Panc1 (cell line): ENCODE measurements around the gene DHRSX. TPM values are rescaled to one million over a fixed set of nuclear protein-coding genes. Genes with fewer than 3 reads are reported as not detected.

Source experiments
- ATAC-seq: fragments of 200-7000 bp; cut with Tn5 transposase; 2 replicates; pipeline ENCODE4 v1.9.1; 2020; ENCODE audit warnings: mild to moderate bottlenecking, moderate library complexity
- BruUV-seq: library from RNA; stranded (reverse); fragments of 400-500 nt; replicated peaks from 2 replicates; lab custom pipeline; 2021; lab: Mats Ljungman, UMichigan
- CTCF ChIA-PET: fragments of 300-600 bp; sonication (Branson Sonifier 250); formaldehyde crosslinking; loops from one replicate; lab custom pipeline; 2022; ENCODE audit warnings: antibody characterized with exemption; lab: Charles Lee
- POLR2A ChIA-PET: fragments of 300-600 bp; sonication (Branson Sonifier 250); formaldehyde crosslinking; loops from one replicate; lab custom pipeline; 2022; ENCODE audit warnings: antibody characterized with exemption; lab: Charles Lee
- DNase-seq: peaks from one replicate; pipeline ENCODE4 v3.0.0-alpha.2; 2010; ENCODE audit warnings: low read depth, low spot score
- H3K27ac ChIP-seq: 2 replicates; pipeline ENCODE4 v1.5.1; 2011; ENCODE audit warnings: mild to moderate bottlenecking, low read length, inconsistent platforms
- H3K27me3 ChIP-seq: fragments of 200-500 bp; sonication (Bioruptor generic); 2 replicates; pipeline ENCODE4 v1.6.0; 2014; ENCODE audit warnings: low read length, inconsistent platforms; ENCODE audit not compliant: control insufficient read depth, insufficient read depth
- H3K36me3 ChIP-seq: fragments of 200-500 bp; sonication (Bioruptor generic); 2 replicates; pipeline ENCODE4 v1.5.1; 2014; ENCODE audit warnings: inconsistent platforms, mild to moderate bottlenecking, low read length, moderate library complexity; ENCODE audit not compliant: control insufficient read depth, insufficient read depth
- H3K4me1 ChIP-seq: 2 replicates; pipeline ENCODE4 v1.5.1; 2011; ENCODE audit warnings: inconsistent platforms, mild to moderate bottlenecking, low read length, moderate library complexity; ENCODE audit not compliant: control insufficient read depth, insufficient read depth
- H3K4me3 ChIP-seq, 2 experiments: 2 replicates each; pipeline ENCODE4 v1.5.1; 2011 to 2012; ENCODE audit warnings: low read depth in 2 of 2, low read length in 2 of 2, mild to moderate bottlenecking in 2 of 2, inconsistent platforms in 1 of 2, moderate library complexity in 1 of 2
- H3K9me3 ChIP-seq: fragments of 200-500 bp; sonication (Bioruptor generic); 2 replicates; pipeline ENCODE4 v1.5.1; 2014; ENCODE audit warnings: low read depth, mild to moderate bottlenecking, inconsistent platforms, low read length, moderate library complexity; ENCODE audit not compliant: control insufficient read depth, insufficient read depth
- CTCF ChIP-seq: fragments of 450-650 bp; IDR thresholded peaks from 2 replicates; pipeline ENCODE4 v1.5.1; 2017; ENCODE audit warnings: mild to moderate bottlenecking
- POLR2AphosphoS5 ChIP-seq: IDR thresholded peaks from 2 replicates; pipeline ENCODE4 v1.6.1; 2012; ENCODE audit warnings: mild to moderate bottlenecking, low read depth, low read length, moderate library complexity
- REST ChIP-seq, 2 experiments: IDR thresholded peaks; 2 replicates each; pipeline ENCODE4 v1.6.1; 2011 to 2012; ENCODE audit warnings: low read depth in 2 of 2, control low read depth in 1 of 2, low read length in 1 of 2, mild to moderate bottlenecking in 1 of 2, moderate library complexity in 1 of 2; ENCODE audit not compliant: insufficient read depth in 1 of 2
- SIN3A ChIP-seq: IDR thresholded peaks from 2 replicates; pipeline ENCODE4 v1.6.1; 2012; ENCODE audit warnings: low read depth, mild to moderate bottlenecking, low read length, moderate library complexity, borderline replicate concordance; ENCODE audit not compliant: insufficient read depth
- TCF7L2 ChIP-seq: IDR thresholded peaks from 2 replicates; pipeline ENCODE4 v1.6.1; 2011; ENCODE audit warnings: mild to moderate bottlenecking, low read depth, low read length, inconsistent platforms
- in situ Hi-C: cut with HindIII; loops from 2 replicates; pipeline ENCODE4 v1.10.0; 2016; ENCODE audit warnings: low sequenced_read_pairs, low pct_unique_long_range_greater_than_20kb
- intact Hi-C: fragments of 100-400 bp; cut with micrococcal nuclease; formaldehyde crosslinking; loops from one replicate; pipeline ENCODE4 v1.10.0; 2022; ENCODE audit not compliant: unreplicated experiment
- total RNA-seq: library from RNA; stranded (reverse); gene quantifications from one replicate; pipeline ENCODE4 v1.2.1, GENCODE V29; 2021; ENCODE audit not compliant: unreplicated experiment

Gene DHRSX
- total RNA-seq, 1 experiment from 2014 or later: 20.1 TPM

- intact Hi-C loops (no loop called here), in situ Hi-C loops (no loop called here)
- TF ChIP-seq POLR2AphosphoS5 (no peak), SIN3A (no peak), REST (IDR thresholded peaks at IDR 0.05; ENCODE audit: insufficient read depth in 1 of 2, low read depth in 2 of 2, low read length in 1 of 2) (no peak), CTCF (no peak), TCF7L2 (no peak)
- Histone ChIP-seq H3K27me3 (no peaks in the 10 kb centered on the region), H3K27ac (no peak overlapping the region), H3K4me3 (no peak overlapping the region), H3K4me1 (no peaks in the 10 kb centered on the region), H3K36me3 (no peaks in the 10 kb centered on the region), H3K9me3 (no peaks in the 10 kb centered on the region)
- POLR2A ChIA-PET: no interaction called here
- DNase-seq (no peak), ATAC-seq (no peak)
- no TSS peak for BruUV-seq
- CTCF ChIA-PET: no interaction called here
These were observed 15.8 kb upstream of the DHRSX start for GRCh38 chrX:2516623-2517022.

- Histone ChIP-seq H3K27me3 (no peaks in the 10 kb centered on the region), H3K36me3 (no peaks in the 10 kb centered on the region), H3K4me1 (no peaks in the 10 kb centered on the region), H3K9me3 (no peaks in the 10 kb centered on the region), H3K4me3 (no peak overlapping the region), H3K27ac (no peak overlapping the region)
- ATAC-seq (no peak), DNase-seq (no peak)
- in situ Hi-C loops: no loop called here
- ChIA-PET CTCF (no interaction called here), POLR2A (no interaction called here)
- no peak for TF ChIP-seq POLR2AphosphoS5
- no peak for TF ChIP-seq SIN3A
- TF ChIP-seq CTCF: no peak
- no peak for TF ChIP-seq TCF7L2
- TF ChIP-seq REST (IDR thresholded peaks at IDR 0.05; ENCODE audit: insufficient read depth in 1 of 2, low read depth in 2 of 2, low read length in 1 of 2): no peak
- BruUV-seq: no TSS peak
- intact Hi-C loops: no loop called here
These were observed 13.4 kb upstream of the DHRSX start for GRCh38 chrX:2514131-2514530.
